Adipose tissue (tissue), 3 donors: ENCODE measurements around the gene PI4K2A. TPM values are rescaled to one million over a fixed set of nuclear protein-coding genes. Genes with fewer than 3 reads are reported as not detected.
"Not testable (repeated sequence)": the region's sequence is repeated elsewhere in the genome, so short reads cannot be mapped to it uniquely, and the experiment has no call there.

ENCODE experiments used
- H3K27ac ChIP-seq: one replicate; pipeline ENCODE4 v1.5.1; 2013; ENCODE audit warnings: low read depth, low read length
- WGBS, 3 donors: extraction: QIAGEN DNeasy Blood & Tissue Kit; methylation state at CpG; one replicate each; pipeline ENCODE4 v1.1.7; 2013; 5-methylcytosine and 5-hydroxymethylcytosine counted together
- polyA plus RNA-seq, 3 donors: library from polyadenylated mRNA; stranded (reverse); fragments of 200-250 nt; gene quantifications; one replicate each; pipeline ENCODE4 v1.2.3, GENCODE V29; 2013
- donor health status: healthy with polysubstance abuse.
- donor health status: Bipolar disorder and iron deficiency.
- donor health status: healthy.

The PI4K2A gene
- polyA plus RNA-seq, 3 donors: 2.7 to 9.7 (median 8.6) TPM

DNA sequence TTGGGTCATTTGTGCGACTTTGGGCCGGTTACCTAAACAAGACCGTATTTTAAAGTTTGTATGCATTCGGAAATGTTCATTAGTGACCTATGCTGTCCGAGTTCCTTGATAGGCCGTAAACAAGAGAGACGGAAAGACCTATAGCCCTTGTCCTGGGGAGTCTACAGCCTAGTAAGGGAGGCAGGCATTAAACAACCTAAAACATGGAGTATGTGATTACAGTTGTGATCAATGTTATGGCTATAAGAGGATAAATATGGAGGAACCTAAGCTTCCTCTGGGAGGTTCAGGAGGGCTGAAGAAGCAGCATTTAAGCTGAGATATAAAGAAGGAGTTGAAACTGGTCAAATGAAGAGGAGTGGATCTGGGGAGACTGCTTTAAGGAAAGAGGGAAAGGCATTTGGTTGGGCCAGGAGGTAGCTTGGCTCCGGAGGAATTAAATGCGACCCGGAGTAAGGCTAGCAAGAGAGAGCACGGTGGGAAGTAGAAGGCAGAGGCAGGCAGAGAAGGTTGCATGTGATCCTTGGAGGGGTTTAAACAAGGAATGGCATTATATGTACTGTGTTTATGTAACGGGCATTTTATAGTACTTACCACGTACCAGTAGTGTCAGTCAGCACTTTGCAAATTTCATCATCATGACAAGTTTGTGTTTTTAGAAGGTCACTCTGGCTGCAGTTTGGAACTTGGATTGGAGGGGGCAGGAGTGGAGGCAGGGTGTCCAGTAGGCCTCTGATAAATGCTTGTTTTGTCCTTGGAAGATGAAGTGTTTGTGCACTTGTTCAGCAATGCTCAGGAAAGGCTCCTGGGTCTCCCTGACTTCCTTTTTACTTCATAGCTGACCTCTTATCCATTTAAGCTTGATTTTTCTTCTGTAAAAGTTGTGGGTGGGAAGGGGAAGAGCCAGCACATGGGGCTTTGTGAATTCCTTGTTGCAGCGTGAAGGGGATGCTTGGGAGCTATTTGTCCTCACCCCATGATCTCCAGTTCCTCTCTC lies 47.6 kb downstream of the PI4K2A start:
- 36 to 49% (median 48%) methylated on average over 14 of the region's 14 CpGs for WGBS, 3 donors
- no peak overlapping the region for H3K27ac ChIP-seq

DNA sequence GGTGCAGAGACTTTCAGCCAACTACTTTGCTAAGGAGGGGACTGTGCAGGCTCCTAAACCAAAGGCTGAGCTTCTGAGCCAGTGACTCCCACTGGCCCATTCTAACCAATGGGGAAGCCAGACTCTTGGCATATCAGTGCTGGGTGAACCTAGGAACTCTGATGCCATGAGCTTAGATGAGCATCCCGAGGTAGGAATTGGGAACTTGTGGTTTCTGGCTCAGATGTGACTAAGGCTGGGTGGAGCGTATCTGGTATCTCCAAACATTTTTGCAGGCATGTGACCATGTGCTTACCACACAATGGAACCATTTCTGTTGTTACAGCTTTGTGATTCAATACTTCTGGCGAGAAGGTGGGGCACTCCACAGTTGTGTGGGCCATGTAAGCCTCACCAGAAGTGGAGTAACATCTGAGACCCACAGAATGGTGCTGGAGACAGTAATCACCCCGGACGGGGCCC lies 49.1 kb downstream of the PI4K2A start:
- WGBS, 3 donors: 64 to 96% (median 65%) methylated on average over 5 of the region's 5 CpGs
- H3K27ac ChIP-seq: no peak overlapping the region

DNA sequence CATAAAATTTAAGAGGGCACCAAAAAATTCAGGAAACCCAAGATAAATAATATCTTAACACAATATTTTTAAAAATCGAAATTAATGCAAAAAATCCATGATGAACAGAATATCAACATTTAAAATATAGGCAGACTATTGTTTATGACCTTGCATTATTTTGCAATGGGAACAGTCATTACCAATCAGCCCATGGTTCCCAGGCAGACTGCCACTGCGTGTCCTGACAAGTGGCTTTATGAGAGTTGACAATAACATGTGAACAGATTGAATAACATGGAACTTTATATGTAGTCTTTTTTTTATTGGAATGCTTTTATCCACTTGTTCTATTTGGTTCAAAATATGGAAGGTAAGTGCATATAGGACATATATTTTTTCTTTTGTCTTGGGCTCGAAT lies 49.7 kb downstream of the PI4K2A start:
- H3K27ac ChIP-seq: no peak overlapping the region
- 91 to 95% (median 94%) methylated on average over 3 of the region's 3 CpGs for WGBS, 3 donors

DNA sequence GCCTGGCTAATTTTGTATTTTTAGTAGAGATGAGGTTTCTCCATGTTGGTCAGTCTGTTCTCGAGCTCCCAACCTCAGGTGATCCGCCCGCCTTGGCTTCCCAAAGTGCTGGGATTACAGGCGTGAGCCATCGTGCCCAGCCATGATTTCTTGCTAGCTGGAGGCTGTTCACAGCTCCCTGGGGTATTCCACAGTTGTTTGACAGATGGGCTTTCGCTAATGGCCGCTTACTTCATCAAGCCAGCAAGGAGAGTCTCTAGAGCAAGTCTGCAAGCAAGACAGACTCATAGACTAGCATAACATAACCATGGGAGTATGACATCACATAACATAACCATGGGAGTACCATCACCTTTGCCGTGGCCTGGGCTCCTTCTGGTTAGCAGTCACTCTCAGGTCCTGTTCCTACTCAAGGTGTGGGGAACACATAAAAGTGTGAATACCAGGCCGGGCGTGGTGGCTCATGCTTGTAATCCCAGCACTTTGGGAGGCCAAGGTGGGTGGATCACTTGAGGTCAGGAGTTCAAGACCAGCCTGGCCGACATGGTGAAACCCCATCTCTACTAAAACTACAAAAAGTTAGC lies 57.7 kb downstream of the PI4K2A start:
- WGBS, 3 donors: 79 to 87% (median 81%) methylated on average over 11 of the region's 11 CpGs

DNA sequence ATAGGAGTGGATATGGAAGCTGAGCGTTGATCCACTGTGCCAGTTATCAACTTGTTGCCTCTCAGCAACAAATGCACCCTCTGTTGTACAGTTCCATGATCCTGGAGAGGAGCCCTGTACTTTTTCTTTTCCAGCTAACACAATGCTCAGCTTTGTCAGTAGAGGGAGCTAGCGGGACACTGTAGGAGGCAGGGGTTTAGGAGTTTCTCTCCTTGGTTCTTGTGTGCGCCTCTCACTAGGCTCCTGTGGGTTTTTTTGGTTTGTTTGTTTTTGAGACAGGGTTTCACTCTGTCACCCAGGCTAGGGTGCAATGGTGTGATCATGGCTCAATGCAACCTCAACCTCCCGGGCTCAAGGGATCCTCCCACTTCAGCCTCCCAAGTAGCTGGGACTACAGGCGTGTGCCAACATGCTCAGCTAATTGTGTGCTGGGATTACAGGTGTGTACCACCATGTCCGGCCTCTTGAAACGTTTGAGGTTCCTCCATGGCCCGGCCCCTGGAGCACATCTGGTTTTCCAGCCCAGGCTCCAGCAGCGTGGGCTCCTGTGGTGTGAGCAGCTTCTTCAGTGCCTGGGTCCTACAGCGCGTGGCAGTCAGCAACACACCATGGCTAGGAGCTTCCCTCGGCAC lies 61.1 kb downstream of the PI4K2A start:
- H3K27ac ChIP-seq: no peak overlapping the region
- WGBS, 3 donors: 42 to 49% (median 46%) methylated on average over 12 of the region's 12 CpGs

More for the DNA sequence above, 57.7 kb downstream of the PI4K2A start:
- H3K27ac ChIP-seq: not testable (repeated sequence)

DNA sequence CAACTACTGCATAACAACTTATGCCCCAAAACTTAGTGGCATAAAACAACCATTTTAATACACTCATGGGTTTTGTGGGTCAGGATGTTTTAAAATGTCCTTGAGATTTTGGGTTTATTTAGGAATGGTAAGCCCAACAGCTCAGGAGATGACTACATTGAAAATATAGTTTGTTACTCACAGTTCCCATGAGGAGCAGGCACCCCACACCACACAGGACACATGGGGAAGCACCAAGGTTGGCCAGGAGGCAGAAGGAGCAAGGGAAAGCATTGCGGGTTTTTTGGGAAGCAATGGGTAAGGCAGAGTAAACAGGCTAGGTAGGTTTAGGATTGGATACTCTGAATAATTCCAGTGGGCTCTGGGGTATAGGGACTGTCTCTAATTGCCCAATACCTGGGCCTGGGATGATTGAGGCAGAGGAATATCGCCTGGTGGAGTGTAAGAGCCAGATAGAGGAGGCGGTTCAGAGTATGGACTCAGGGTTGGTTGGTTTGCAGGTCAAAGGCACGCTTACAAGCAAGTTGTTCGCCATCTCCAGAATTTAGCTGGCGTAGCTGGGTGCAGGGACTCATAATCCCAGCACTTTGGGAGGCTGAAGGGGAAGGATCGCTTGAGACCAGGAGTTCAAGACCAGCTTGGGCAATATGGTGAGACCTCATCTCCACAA lies 63.1 kb downstream of the PI4K2A start:
- 85 to 94% (median 88%) methylated on average over 7 of the region's 7 CpGs for WGBS, 3 donors
- no peak overlapping the region for H3K27ac ChIP-seq

DNA sequence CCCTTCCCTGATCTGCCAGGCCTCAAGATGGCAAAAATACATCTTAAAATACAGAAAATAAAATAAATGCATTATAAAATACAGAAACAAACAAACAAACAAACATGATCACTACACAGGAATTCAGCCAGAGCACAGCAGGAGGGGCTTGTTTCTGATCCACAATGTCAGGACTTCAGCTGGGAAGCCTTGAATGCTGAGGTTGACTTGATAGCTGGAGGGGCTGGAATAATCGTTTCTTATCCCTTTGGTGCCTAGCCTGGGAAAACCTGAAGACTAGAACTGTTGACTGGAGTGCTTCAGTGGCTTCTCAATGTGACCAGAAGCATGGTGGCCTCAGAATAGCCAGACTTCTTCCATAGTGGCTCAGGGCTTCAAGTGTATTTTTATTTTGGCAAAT lies 63.9 kb downstream of the PI4K2A start:
- no peak overlapping the region for H3K27ac ChIP-seq
- 75 to 81% (median 78%) methylated on average over 1 of the region's 1 CpG for WGBS, 3 donors

DNA sequence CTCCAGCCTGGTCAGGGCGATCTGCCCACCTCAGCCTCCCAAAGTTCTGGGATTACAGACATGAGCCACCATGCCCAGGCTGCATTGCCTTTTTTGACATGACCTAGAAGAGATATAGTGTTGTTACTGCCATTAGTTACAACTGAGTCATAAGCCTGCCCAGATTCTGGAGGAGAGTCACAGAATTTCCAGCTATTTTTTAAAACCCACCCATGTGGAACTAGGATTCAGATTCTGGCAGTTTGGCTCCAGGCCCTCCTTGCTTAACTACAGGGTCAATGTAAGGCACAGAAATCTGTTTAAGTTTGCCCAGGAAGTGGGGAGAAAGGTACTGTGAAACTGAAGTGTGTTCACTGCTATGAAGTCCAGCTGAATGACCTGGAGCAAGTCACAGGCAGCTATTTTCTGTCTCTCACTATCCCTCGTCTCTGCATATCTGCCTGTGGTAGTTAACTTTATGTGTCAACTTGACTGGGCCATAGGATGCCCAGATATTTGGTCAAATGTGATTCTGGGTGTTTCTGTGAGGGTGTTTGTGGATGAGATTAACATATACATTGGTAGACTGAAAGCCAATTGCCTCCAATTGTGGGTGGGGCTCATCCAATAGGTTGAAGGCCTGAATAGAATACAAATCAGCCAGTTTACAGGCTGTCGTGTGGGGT lies 64.7 kb downstream of the PI4K2A start:
- no peak overlapping the region for H3K27ac ChIP-seq
- WGBS, 3 donors: 89 to 92% (median 90%) methylated on average over 3 of the region's 3 CpGs

DNA sequence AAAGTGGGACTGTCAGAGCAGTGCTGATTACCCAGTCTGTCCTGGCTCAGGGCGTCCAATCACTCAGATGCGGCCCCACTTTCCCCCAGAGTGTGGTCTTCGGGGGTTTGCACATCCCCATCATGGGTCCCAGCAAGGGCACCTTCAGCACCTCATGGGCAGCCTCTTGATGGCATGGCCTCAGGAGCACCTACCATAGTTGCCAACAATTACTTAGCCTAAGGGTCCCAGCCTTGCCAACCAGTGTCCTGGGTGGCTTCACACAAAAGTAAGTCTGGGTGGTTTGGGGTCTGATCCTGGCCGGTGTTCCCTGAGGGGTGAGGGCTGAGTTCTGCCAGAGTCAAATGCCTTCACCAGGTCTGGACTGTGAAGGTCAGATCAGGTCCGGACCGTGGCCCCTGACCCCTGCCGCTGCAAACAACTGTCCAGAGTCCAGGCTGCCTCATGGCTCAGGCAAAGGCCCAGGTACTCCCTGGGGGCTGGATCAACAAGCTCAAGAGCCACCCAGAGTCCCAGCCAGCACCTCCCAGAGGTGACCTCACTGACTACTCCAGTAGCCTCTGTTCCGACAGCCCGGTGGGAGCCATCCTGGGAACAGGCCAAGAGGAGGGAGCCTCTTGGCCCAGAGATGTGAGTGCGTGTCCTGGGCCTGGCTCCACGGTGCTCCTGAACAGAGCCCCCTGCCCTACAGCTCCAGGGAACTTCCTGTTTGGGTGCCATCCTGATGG lies 66.8 kb downstream of the PI4K2A start:
- no peak overlapping the region for H3K27ac ChIP-seq

DNA sequence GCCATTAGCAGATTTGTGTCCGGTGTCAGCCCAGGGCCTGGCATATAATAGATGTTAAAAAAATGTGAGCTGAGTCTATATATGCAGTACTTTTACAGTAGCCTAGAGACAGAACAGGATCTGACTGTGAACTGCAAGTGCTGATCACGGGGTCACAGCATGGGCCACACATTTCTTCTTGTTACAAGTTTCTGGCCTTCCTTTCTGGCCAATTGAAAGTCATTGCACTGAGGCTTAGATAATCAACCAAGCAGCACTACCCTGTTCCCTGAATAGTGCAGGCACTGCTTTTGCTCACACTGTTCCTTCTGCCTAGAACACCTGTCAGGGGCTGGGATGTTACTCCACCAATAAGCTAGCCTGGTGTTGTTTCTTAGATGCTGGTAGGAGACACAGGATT lies 67.7 kb downstream of the PI4K2A start:
- H3K27ac ChIP-seq: no peak overlapping the region
- WGBS, 3 donors: 82 to 86% (median 82%) methylated on average over 2 of the region's 2 CpGs

More for the DNA sequence above, 66.8 kb downstream of the PI4K2A start:
- WGBS, 3 donors: 81 to 84% (median 82%) methylated on average over 11 of the region's 11 CpGs

DNA sequence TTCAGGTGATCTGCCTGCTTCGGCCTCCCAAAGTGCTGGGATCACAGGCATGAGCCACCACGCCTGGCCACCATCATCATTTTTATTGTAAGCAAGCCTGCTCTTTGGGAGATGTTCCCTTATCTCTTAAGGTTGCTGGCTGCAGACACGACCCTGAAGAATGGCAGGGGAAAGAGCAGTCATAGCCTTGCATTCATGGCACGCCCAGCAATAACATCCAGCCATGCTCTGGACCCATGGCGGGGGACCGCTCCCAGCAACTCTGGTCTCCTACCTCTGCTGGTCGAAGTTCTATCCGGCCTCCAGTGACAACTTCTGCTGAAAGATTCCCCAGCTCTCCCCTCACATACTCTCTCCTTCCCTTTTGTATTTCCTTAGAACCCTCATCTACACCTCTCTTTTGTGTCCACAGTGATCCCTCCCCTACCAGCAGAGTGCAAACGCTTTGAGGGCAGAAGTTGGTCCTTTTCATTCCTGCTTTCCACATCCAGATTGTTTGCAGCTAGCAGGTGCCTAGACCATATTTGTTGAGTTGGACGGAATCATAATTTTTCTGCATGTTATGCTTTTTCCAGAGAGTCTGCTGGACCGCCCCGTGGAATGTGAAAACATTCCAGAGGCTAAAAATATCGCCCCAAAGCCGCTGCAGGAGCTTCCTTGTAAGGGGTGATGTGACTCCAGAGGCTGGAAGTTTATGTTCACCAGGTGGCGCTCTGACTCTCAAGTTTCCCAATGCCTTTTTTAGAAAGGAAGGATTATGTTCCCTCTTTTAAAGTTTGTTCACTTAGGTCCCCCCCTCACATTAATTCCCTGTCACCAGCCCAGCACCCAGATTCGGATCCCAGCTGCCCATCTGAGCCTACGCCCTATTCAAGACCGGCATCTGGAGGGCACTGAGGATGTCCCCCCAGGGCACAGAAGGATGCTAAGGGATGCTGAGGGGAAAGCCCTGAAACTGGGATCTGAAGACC lies 68.8 kb downstream of the PI4K2A start:
- WGBS, 3 donors: 36 to 38% (median 37%) methylated on average over 18 of the region's 18 CpGs
- H3K27ac ChIP-seq: no peak overlapping the region

DNA sequence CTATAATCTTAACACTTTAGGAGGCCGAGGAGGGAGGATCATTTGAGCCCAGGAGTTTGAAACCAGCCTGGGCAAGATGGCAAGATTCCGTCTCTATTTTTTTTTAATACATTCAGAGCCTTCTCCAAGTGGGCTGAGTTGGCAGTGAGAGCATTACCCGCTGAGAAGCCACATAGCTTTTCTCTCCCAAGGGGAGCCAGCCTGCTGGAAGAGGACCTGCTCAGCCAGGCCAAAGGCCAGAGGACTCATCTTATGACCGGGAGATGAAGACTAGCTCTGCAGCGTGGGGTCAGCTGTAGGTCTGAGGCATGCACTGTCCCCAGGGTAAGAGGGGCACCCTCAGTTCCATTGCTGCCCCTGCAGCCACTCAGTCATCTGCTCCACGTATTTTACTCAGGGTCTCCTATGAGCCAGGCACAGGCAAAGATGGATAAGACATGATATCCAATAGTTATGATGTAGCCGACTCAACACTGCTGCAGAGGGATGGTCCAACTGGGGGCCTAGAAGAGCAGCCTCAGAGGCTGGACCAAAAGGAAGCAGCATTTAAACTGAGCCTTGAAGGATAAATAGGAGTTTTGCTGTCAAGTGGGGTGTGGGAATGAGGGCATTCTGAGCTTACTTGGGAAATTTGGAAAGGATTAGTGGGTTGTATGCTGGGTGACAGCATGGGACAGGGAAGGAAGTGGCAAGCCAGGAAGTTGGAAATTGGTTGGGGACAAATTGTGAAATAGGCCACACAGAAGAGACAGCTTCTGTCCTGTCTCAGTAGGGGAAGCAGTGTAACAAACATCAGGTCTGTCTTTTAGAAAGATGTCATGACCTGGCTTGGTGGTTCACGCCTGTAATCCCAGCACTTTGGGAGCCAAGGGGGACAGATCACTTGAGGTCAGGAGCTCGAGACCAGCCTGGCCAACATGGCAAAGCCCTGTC lies 71.4 kb downstream of the PI4K2A start:
- no peak overlapping the region for H3K27ac ChIP-seq
- WGBS, 3 donors: 66 to 93% (median 71%) methylated on average over 9 of the region's 9 CpGs

DNA sequence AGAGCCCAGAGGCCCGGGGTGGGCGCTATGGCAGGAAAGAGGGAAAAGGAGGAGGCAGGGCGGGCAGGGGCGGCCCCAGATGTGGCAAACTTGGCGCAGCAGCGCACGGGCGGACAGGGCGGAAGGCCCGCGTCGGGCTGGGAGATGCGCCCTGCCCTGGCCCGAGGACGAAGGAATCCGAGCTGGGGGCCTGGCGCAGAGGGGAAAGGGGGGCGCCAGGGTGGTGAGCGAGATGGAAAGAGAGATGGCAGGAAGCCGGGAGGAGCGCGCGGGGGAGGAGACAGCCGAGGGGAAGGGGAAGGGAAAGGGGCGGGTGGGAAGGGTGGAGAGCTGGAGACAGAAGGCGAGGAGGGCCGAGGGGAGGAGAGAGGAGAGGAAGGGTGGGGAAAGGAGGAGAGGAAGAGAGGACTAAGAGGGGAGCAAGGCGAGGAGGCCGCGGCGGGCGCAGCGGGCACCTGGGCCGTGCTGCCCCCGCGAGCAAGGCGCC lies 72.9 kb downstream of the PI4K2A start, which contains the start of gene MARVELD1:
MARVELD1 (plus strand) TSS at position 392 of the 487 bp plus-strand sequence. CDS start 147 bp downstream, outside the sequence.
- WGBS, 3 donors: 4 to 22% (median 6%) methylated on average over 23 to 37 of the region's 37 CpGs
- peak within 1 kb of the TSS; percentile 78 for H3K27ac ChIP-seq

DNA sequence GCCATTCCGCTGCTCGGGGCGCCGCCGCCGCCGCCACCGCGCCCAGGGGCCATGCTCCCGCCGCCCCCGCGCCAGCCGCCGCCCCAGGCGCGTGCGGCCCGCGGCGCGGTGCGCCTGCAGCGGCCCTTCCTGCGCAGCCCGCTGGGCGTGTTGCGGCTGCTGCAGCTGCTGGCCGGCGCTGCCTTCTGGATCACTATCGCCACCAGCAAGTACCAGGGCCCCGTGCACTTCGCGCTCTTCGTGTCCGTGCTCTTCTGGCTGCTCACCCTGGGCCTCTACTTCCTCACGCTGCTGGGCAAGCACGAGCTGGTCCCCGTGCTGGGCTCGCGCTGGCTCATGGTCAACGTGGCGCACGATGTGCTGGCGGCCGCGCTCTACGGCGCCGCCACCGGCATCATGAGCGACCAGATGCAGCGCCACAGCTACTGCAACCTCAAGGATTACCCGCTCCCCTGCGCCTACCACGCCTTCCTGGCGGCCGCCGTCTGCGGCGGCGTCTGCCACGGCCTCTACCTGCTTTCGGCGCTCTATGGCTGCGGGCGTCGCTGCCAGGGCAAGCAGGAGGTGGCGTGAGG lies 73.4 kb downstream of the PI4K2A start:
- WGBS, 3 donors: 0 to 1% (median 0%) methylated on average over 54 to 69 of the region's 69 CpGs
- H3K27ac ChIP-seq: peak overlapping the region; percentile 78
